ENCODE results near the gene TBRG1. TPM values are rescaled to one million over a fixed set of nuclear protein-coding genes. Genes with fewer than 3 reads are reported as not detected.
"Not testable (repeated sequence)": the region's sequence is repeated elsewhere in the genome, so short reads cannot be mapped to it uniquely, and the experiment has no call there.

TBRG1 gene
- total and polyA plus RNA-seq, 5 donors: 17.9 to 28.6 (median 25.3) TPM

DNA sequence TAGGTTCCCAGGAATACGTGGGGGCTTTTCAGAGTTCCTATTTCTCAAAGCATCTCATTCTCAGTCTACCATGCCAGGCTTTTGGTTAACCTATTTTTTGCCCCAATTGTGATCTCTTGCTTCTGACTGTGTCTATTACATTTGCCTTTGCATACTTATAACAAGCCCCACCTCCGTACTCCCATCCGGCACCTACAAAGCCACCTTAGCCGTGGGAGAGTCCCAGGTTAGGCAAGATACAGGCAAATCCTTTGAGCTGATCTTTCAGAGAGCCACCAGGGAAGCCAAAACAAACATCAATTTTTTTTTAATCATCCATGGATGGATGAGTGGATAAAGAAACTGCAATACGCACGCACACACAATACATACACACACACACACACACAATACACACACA is 30.0 kb upstream of the TBRG1 start:
- ATAC-seq: no peak
- 80% methylated on average over 6 of the region's 6 CpGs for WGBS
- no peaks in the 10 kb centered on the region for H3K9me3 ChIP-seq (ENCODE audit: control insufficient read depth, low read length)
- H3K4me1 ChIP-seq (ENCODE audit: control insufficient read depth, insufficient read depth, low read length): no peaks in the 10 kb centered on the region
- intact Hi-C loops (cut with DNase I): no loop called here
- DNase-seq: no peak
- H3K4me3 ChIP-seq (ENCODE audit: low read length): no peak overlapping the region
- H3K27me3 ChIP-seq (ENCODE audit: control insufficient read depth, insufficient read depth): no peaks in the 10 kb centered on the region
- no peak overlapping the region for H3K27ac ChIP-seq (ENCODE audit: low read length)

DNA sequence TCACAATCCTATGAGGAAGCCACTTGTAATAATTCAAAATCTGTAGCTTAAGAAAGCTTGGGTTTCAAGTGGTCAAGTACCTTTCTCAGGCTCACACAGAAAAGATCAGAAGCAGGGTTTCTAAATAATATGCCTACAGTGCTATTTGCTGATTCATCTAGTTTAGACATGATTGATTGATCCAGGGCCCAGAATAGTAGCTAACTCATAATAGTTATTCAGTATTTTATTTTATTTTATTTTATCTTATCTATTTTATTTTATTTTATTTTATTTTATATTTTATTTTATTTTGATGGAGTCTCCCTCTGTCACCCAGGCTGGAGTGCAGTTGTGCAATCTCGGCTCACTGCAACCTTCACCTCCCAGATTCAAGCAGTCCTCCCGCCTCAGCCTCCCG is 27.4 kb upstream of the TBRG1 start:
- no peak for DNase-seq
- Histone ChIP-seq H3K9me3 (ENCODE audit: control insufficient read depth, low read length) (no peaks in the 10 kb centered on the region), H3K4me3 (ENCODE audit: low read length) (no peak overlapping the region), H3K27ac (ENCODE audit: low read length) (no peak overlapping the region), H3K4me1 (ENCODE audit: control insufficient read depth, insufficient read depth, low read length) (no peaks in the 10 kb centered on the region), H3K27me3 (ENCODE audit: control insufficient read depth, insufficient read depth) (no peaks in the 10 kb centered on the region)
- WGBS: 91% methylated on average over 3 of the region's 3 CpGs
- no peak for ATAC-seq
- intact Hi-C loops (cut with DNase I): no loop called here

DNA sequence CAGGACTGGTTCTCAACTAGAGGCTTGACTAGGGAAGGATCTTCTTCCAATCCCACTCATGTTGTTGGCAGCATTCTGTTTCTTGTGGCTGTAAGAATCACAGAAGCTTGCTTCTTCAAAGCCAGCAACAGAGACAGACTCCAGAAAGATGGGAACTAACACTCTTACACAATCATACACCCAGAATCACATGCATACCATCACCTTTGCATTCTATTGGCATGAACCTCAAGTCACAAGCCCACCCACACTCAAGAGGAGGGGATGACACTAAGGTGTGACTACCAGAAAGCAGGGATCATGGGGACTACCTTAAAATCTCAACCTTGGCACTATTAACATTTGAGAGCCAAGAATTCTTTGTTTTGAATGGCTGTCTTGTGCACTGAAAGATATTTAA is 25.0 kb upstream of the TBRG1 start:
- Histone ChIP-seq H3K27me3 (ENCODE audit: control insufficient read depth, insufficient read depth) (no peaks in the 10 kb centered on the region), H3K9me3 (ENCODE audit: control insufficient read depth, low read length) (no peaks in the 10 kb centered on the region), H3K4me3 (ENCODE audit: low read length) (no peak overlapping the region), H3K4me1 (ENCODE audit: control insufficient read depth, insufficient read depth, low read length) (no peaks in the 10 kb centered on the region), H3K27ac (ENCODE audit: low read length) (no peak overlapping the region)
- ATAC-seq: no peak
- intact Hi-C loops (cut with DNase I): no loop called here
- DNase-seq: no peak

DNA sequence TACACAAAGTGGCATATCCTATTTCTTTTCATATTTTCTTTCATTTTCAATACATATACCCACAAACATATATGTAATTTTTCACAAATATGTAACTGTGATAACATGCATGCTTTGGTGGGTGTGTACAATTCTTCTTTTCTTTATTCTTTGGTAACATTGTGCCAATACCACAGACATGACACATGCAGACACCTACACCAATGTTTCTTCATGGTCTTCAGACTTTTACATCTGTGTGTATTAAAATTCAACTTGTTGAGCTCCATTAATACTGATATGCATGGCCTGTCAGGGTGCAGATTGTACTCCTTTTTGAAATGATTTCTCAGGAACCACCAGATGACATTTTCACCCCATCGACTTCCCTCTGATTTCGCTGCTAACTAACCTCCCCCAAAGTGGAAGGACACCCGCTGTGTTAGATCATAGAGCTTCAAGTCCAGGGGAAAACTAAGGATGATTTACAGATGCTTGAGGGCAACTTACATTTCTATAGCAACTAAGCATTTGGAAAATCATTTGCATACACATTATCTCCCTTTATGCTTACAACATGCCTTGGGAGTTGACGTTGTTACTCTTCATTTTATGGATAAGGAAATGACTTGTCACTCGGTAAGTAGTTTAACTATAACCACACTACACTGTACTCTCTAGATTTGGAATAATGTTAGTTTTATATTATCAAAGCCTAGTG is 21.9 kb upstream of the TBRG1 start:
- intact Hi-C loops (cut with DNase I): no loop called here
- 55% methylated on average over 5 of the region's 5 CpGs for WGBS
- ATAC-seq: no peak

DNA sequence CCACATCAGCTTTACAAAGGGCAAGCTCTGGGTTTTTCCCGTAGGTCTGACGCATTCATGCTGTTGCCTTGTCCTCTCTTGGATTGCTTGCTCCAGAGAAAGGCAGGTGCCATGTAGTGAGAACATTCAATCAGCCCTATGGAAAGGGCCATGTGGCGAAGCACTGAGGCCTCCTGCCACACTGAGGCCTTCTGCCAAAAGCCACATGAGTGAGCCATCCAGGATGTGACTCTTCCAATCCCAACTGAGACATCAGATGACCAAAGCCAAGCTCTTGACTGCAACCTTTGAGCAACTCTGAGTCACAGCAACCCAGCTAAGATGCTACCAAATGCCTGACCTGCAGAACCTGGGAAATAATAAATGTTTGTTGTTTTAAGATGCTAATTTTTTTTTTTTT is 20.5 kb upstream of the TBRG1 start:
- no peak for ATAC-seq
- H3K4me3 ChIP-seq (ENCODE audit: low read length): no peak overlapping the region
- no peaks in the 10 kb centered on the region for H3K4me1 ChIP-seq (ENCODE audit: control insufficient read depth, insufficient read depth, low read length)
- H3K27me3 ChIP-seq (ENCODE audit: control insufficient read depth, insufficient read depth): no peaks in the 10 kb centered on the region
- intact Hi-C loops (cut with DNase I): no loop called here
- DNase-seq: no peak
- no peaks in the 10 kb centered on the region for H3K9me3 ChIP-seq (ENCODE audit: control insufficient read depth, low read length)
- WGBS: 85% methylated on average over 3 of the region's 3 CpGs
- H3K27ac ChIP-seq (ENCODE audit: low read length): no peak overlapping the region

More for the DNA sequence above, 21.9 kb upstream of the TBRG1 start:
- Histone ChIP-seq H3K9me3 (ENCODE audit: control insufficient read depth, low read length) (no peaks in the 10 kb centered on the region), H3K27me3 (ENCODE audit: control insufficient read depth, insufficient read depth) (no peaks in the 10 kb centered on the region), H3K4me3 (ENCODE audit: low read length) (no peak overlapping the region), H3K4me1 (ENCODE audit: control insufficient read depth, insufficient read depth, low read length) (no peaks in the 10 kb centered on the region), H3K27ac (ENCODE audit: low read length) (no peak overlapping the region)
- no peak for DNase-seq

DNA sequence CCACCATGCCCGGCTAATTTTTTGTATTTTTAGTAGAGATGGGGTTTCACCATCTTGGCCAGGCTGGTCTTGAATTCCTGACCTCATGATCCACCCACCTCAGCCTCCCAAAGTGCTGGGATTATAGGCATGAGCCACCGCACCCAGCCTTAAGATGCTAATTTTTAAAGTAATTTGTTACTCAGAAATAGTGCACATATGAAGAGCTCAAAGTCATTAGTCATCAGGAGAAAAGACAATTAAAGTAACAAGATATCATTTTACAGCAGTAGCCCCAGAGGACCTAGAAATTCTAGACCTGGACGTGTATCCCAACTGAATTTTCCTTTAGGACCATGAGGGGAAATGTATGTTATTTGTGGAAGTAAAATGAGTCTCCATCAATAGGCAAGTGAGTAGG is 19.9 kb upstream of the TBRG1 start:
- not testable (repeated sequence) for DNase-seq

DNA sequence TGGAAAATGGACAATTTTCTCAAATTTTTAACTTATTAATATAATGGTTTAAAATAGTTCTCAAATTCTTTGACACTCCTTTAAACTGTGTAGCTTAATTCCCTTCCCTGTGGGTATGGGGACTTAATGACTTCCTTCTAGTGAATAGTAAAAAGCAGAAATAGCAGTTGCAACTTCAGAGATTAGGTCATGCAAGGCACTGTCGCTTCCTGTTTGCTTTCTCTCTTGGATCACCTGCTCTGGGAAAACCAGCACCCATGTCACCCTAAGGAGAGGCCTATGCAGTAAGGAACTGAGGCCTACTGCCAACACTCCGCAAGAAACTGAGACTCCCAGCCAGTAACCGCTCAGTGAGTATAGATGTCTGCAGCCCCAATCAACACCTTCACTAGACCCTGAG is 16.9 kb upstream of the TBRG1 start:
- Histone ChIP-seq H3K4me3 (ENCODE audit: low read length) (no peak overlapping the region), H3K27me3 (ENCODE audit: control insufficient read depth, insufficient read depth) (no peaks in the 10 kb centered on the region), H3K27ac (ENCODE audit: low read length) (no peak overlapping the region), H3K4me1 (ENCODE audit: control insufficient read depth, insufficient read depth, low read length) (no peaks in the 10 kb centered on the region), H3K9me3 (ENCODE audit: control insufficient read depth, low read length) (no peaks in the 10 kb centered on the region)
- intact Hi-C loops (cut with DNase I): no loop called here
- ATAC-seq (no peak), DNase-seq (no peak)
- WGBS: 64% methylated on average over 3 of the region's 3 CpGs

More for the DNA sequence above, 19.9 kb upstream of the TBRG1 start:
- ATAC-seq; H3K4me1 ChIP-seq (ENCODE audit: control insufficient read depth, insufficient read depth, low read length); H3K4me3 ChIP-seq (ENCODE audit: low read length); H3K27me3 ChIP-seq (ENCODE audit: control insufficient read depth, insufficient read depth); intact Hi-C loops (cut with DNase I); H3K9me3 ChIP-seq (ENCODE audit: control insufficient read depth, low read length); H3K27ac ChIP-seq (ENCODE audit: low read length): not testable (repeated sequence)
- 70% methylated on average over 3 of the region's 3 CpGs for WGBS

DNA sequence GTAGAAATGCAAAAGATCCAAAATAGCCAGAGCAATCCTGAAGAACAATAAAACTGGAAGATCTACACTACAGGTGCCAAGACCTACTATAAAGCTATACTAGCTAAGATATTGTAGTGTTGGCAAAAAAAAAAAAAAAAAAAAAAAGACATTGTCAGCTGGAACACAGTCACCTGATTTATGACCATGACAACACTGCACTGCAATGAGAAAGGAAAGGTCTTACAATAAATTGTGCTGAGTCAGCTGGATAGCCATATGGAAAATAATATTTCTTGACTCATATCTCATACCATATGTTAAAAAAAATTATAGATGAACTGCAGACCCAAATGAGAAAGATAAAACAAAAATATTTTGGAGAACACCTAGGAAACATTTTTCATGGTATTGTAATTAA is 14.5 kb upstream of the TBRG1 start:
- intact Hi-C loops (cut with DNase I): no loop called here
- Histone ChIP-seq H3K4me3 (ENCODE audit: low read length) (no peak overlapping the region), H3K9me3 (ENCODE audit: control insufficient read depth, low read length) (no peaks in the 10 kb centered on the region), H3K27me3 (ENCODE audit: control insufficient read depth, insufficient read depth) (no peaks in the 10 kb centered on the region), H3K4me1 (ENCODE audit: control insufficient read depth, insufficient read depth, low read length) (no peaks in the 10 kb centered on the region), H3K27ac (ENCODE audit: low read length) (no peak overlapping the region)
- DNase-seq (no peak), ATAC-seq (no peak)

DNA sequence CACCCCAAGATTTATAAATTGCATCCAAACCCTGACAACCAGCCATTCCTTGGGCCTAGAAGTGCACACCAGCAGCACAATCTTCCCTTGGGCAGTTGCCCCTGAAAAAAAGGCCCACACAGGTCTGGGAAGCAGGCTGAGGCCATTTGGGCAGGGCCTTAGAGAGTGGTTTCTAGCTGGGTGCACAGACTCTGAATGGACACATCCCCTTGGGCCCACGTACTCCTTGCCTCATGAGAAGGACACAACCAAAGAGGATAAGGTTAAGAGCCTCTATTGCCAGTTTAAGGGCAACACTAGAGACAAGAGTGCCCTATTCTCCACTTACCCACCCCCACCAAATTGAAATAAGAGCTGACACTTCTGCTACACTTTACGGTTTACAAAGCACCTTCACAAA is 12.4 kb upstream of the TBRG1 start:
- no peak for ATAC-seq
- no peaks in the 10 kb centered on the region for H3K4me1 ChIP-seq (ENCODE audit: control insufficient read depth, insufficient read depth, low read length)
- no peak overlapping the region for H3K4me3 ChIP-seq (ENCODE audit: low read length)
- no peak overlapping the region for H3K27ac ChIP-seq (ENCODE audit: low read length)
- no peaks in the 10 kb centered on the region for H3K27me3 ChIP-seq (ENCODE audit: control insufficient read depth, insufficient read depth)
- H3K9me3 ChIP-seq (ENCODE audit: control insufficient read depth, low read length): no peaks in the 10 kb centered on the region
- no peak for DNase-seq
- intact Hi-C loops (cut with DNase I): no loop called here
- WGBS: 85% methylated on average over 2 of the region's 2 CpGs

DNA sequence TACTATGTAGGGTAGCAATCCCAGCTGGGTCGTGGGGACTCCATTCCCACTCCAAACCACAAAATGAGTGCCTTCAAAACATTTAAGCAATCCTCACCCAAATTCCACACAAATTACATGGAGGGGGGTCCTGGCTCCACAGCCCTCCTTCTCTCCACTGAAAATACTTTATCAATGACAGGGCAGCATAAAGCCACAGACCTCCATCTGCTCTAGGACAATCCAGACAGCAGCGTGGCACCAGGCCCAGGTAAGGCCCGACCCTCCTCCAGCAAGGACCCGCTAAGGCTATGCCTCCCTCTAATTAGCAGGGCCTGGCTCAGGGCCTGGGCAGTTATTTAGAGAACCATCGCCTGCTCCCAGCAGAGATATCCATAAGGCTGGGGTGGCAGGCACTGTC is 11.6 kb upstream of the TBRG1 start, which contains the start of gene PANX3:
Gene PANX3 (plus strand): TSS at position 365 of the 400 bp plus-strand sequence. CDS start 129 bp downstream, outside the sequence.
- 77% methylated on average over 5 of the region's 5 CpGs for WGBS
- no peak for DNase-seq
- Histone ChIP-seq H3K27me3 (ENCODE audit: control insufficient read depth, insufficient read depth) (no peaks in the 10 kb centered on the region), H3K4me1 (ENCODE audit: control insufficient read depth, insufficient read depth, low read length) (no peaks in the 10 kb centered on the region), H3K4me3 (ENCODE audit: low read length) (no peak within 1 kb of the TSS), H3K9me3 (ENCODE audit: control insufficient read depth, low read length) (no peaks in the 10 kb centered on the region), H3K27ac (ENCODE audit: low read length) (no peak within 1 kb of the TSS)
- intact Hi-C loops (cut with DNase I): no loop called here
- ATAC-seq: no peak

DNA sequence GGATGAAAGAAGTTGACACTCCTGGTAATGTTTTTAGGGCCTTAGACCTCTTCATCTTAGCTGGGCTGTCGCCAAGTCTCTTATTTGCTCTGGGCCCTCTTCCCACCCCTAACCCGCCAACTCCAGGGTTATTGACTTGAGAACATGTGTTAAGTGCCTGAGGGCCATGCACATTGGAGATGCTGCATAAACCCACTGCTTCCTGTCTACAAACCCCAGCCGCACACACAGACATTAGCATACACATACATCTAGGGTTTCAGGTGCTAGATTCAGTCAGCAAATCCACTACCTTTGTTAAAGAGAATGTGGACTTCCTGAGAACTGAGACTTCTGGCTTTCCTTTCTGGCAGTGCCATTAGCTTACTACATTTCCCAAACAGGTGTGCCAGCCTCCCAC is 10.6 kb upstream of the TBRG1 start:
- H3K27ac ChIP-seq (ENCODE audit: low read length): no peak overlapping the region
- H3K27me3 ChIP-seq (ENCODE audit: control insufficient read depth, insufficient read depth): no peaks in the 10 kb centered on the region
- ATAC-seq (no peak), DNase-seq (no peak)
- H3K4me3 ChIP-seq (ENCODE audit: low read length): no peak overlapping the region
- intact Hi-C loops (cut with DNase I): no loop called here
- H3K9me3 ChIP-seq (ENCODE audit: control insufficient read depth, low read length): no peaks in the 10 kb centered on the region
- no peaks in the 10 kb centered on the region for H3K4me1 ChIP-seq (ENCODE audit: control insufficient read depth, insufficient read depth, low read length)
- 80% methylated on average over 3 of the region's 3 CpGs for WGBS
